ENCODE data around the gene PCDHGB1.
"Not testable (repeated sequence)": the region's sequence is repeated elsewhere in the genome, so short reads cannot be mapped to it uniquely, and the experiment has no call there.

The PCDHGB1 gene

DNA sequence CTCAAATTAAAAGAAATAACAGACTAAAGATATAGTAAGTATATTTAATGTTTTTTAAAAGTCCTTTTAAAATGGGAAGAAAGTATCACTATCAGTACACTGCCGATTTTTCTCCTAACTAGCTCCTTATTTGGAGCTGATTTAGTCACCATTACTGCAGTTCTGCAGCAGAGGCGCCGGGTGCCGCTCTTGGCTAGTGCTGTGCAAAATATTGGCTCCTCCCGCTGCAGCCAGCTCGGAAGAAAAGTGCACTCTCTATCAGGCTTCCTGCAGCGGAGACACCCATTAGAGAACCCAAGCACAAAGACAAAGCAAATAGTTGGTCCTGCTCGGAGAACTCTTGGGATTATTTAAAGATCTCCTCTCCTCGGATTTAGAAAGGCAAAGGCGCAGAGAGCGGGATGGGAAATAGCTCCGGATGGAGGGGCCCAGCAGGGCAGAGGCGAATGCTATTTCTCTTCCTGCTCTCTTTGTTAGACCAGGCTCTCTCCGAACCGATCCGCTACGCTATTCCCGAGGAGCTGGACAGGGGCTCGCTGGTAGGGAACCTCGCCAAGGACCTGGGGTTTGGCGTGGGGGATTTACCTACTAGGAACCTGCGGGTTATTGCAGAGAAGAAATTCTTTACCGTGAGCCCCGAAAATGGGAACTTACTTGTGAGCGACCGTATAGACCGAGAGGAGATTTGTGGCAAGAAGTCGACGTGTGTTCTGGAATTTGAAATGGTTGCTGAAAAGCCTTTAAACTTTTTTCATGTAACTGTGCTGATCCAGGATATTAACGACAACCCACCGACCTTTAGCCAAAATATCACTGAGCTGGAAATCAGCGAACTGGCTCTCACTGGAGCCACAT is 20.3 kb downstream of the PCDHGB1 start, which contains the start of gene PCDHGB3:
Gene PCDHGB3 (plus strand): TSS at position 249 of the 855 bp plus-strand sequence. CDS start 153 bp downstream, at position 402.
- Histone ChIP-seq H3K27ac (ENCODE audit: low read depth, low read length) (no peak within 1 kb of the TSS), H3K9me3 (ENCODE audit: control insufficient read depth, insufficient read depth, low read depth, low read length) (peaks cover 57% of the 10 kb centered on the region), H3K4me3 (ENCODE audit: low read depth, low read length) (peak within 1 kb of the TSS; percentile 21), H3K27me3 (ENCODE audit: control insufficient read depth, insufficient read depth, low read length) (no peaks in the 10 kb centered on the region), H3K9ac (ENCODE audit: low read length) (no peak within 1 kb of the TSS), H3K4me1 (ENCODE audit: control insufficient read depth, insufficient read depth, low read length) (no peaks in the 10 kb centered on the region), H3K36me3 (ENCODE audit: control insufficient read depth, insufficient read depth, low read length) (no peaks in the 10 kb centered on the region; the same call in 1 of the 2 replicates)

- no peak overlapping the region for H3K9ac ChIP-seq (ENCODE audit: low read length)
- no peaks in the 10 kb centered on the region for H3K36me3 ChIP-seq (ENCODE audit: control insufficient read depth, insufficient read depth, low read length)
- H3K27me3 ChIP-seq (ENCODE audit: control insufficient read depth, insufficient read depth, low read length), result no peaks in the 10 kb centered on the region
- H3K4me1 ChIP-seq (ENCODE audit: control insufficient read depth, insufficient read depth, low read length), result no peaks in the 10 kb centered on the region
- no peak overlapping the region for H3K4me3 ChIP-seq (ENCODE audit: low read depth, low read length)
- H3K9me3 ChIP-seq (ENCODE audit: control insufficient read depth, insufficient read depth, low read depth, low read length), result peaks cover 55% of the 10 kb centered on the region
- no peak overlapping the region for H3K27ac ChIP-seq (ENCODE audit: low read depth, low read length)
Measured at GRCh38 chr5:141371572-141372475, 21.9 kb downstream of the PCDHGB1 start.

- H3K36me3 ChIP-seq (ENCODE audit: control insufficient read depth, insufficient read depth, low read length), result no peaks in the 10 kb centered on the region
- no peak within 1 kb of the TSS for H3K27ac ChIP-seq (ENCODE audit: low read depth, low read length)
- H3K9me3 ChIP-seq (ENCODE audit: control insufficient read depth, insufficient read depth, low read depth, low read length), result peaks cover 57% of the 10 kb centered on the region
Measured at GRCh38 chr5:141373673-141374317, 23.9 kb downstream of the PCDHGB1 start, which contains the start of gene PCDHGA6. PCDHGA6 (plus strand) TSS chr5:141373891; CDS start chr5:141374084, 193 bp downstream.

DNA sequence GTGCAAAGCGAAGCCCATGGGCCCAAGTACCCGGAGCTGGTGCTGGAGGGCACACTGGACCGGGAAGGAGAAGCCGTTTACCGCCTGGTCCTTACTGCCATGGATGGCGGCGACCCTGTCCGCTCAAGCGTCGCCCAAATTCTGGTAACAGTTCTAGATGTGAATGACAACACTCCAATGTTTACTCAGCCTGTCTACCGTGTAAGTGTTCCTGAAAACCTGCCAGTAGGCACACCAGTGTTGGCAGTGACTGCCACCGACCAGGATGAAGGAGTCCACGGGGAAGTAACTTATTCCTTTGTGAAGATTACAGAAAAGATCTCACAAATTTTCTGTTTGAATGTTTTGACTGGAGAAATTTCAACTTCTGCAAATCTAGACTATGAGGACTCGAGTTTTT is 24.7 kb downstream of the PCDHGB1 start:
- Histone ChIP-seq H3K27me3 (ENCODE audit: control insufficient read depth, insufficient read depth, low read length) (no peaks in the 10 kb centered on the region), H3K4me1 (ENCODE audit: control insufficient read depth, insufficient read depth, low read length) (no peaks in the 10 kb centered on the region), H3K36me3 (ENCODE audit: control insufficient read depth, insufficient read depth, low read length) (no peaks in the 10 kb centered on the region), H3K9me3 (ENCODE audit: control insufficient read depth, insufficient read depth, low read depth, low read length) (peaks cover 55% of the 10 kb centered on the region), H3K9ac (ENCODE audit: low read length) (no peak overlapping the region), H3K27ac (ENCODE audit: low read depth, low read length) (no peak overlapping the region), H3K4me3 (ENCODE audit: low read depth, low read length) (no peak overlapping the region)

More at GRCh38 chr5:141373673-141374317, 23.9 kb downstream of the PCDHGB1 start, which contains the start of gene PCDHGA6:
- Histone ChIP-seq H3K4me3 (ENCODE audit: low read depth, low read length) (peak within 1 kb of the TSS; percentile 18; the same call in 1 of the 2 replicates), H3K27me3 (ENCODE audit: control insufficient read depth, insufficient read depth, low read length) (no peaks in the 10 kb centered on the region), H3K9ac (ENCODE audit: low read length) (no peak within 1 kb of the TSS), H3K4me1 (ENCODE audit: control insufficient read depth, insufficient read depth, low read length) (no peaks in the 10 kb centered on the region)

- not testable (repeated sequence) for H3K36me3 ChIP-seq (ENCODE audit: control insufficient read depth, insufficient read depth, low read length); H3K27ac ChIP-seq (ENCODE audit: low read depth, low read length); H3K9ac ChIP-seq (ENCODE audit: low read length); H3K4me1 ChIP-seq (ENCODE audit: control insufficient read depth, insufficient read depth, low read length); H3K27me3 ChIP-seq (ENCODE audit: control insufficient read depth, insufficient read depth, low read length); H3K4me3 ChIP-seq (ENCODE audit: low read depth, low read length)
- H3K9me3 ChIP-seq (ENCODE audit: control insufficient read depth, insufficient read depth, low read depth, low read length), result peaks cover 50% of the 10 kb centered on the region
Measured at GRCh38 chr5:141375444-141376155, 25.7 kb downstream of the PCDHGB1 start.

DNA sequence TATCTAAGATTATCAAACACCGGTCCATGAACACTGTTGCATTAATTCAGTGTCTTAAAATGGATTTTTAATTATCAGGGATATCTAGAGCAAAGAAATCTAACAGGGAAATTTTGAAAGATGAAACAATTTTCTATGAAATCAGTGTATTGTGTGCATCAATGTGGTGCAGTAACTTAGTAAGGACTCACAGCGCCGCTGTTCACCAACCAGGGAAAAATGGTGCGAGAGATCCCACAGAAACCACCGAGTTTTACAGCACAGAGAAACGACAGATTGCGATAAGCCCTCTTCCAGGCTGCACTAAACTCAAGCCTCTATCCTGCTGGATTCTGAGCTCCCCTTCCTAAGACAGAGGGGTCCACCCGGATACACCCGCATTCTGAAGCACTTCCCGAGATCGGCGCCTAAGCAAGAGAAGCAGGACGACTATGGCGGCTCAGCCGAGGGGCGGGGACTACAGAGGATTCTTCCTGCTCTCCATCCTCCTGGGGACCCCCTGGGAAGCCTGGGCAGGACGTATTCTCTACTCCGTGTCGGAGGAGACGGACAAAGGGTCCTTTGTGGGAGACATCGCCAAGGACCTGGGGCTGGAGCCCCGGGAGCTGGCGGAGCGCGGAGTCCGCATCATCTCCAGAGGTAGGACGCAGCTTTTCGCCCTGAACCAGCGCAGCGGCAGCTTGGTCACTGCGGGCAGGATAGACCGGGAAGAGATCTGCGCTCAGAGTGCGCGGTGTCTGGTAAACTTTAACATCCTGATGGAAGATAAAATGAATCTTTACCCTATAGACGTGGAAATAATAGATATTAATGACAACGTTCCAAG is 32.8 kb downstream of the PCDHGB1 start, which contains the start of gene PCDHGA7:
Gene PCDHGA7 (plus strand): TSS at position 274 of the 826 bp plus-strand sequence. CDS start 158 bp downstream, at position 432.
- peaks cover 32% of the 10 kb centered on the region for H3K9me3 ChIP-seq (ENCODE audit: control insufficient read depth, insufficient read depth, low read depth, low read length)
- H3K9ac ChIP-seq (ENCODE audit: low read length), result peak within 1 kb of the TSS; percentile 54
- peaks cover 12% of the 10 kb centered on the region for H3K27me3 ChIP-seq (ENCODE audit: control insufficient read depth, insufficient read depth, low read length)
- peak within 1 kb of the TSS; percentile 71 for H3K4me3 ChIP-seq (ENCODE audit: low read depth, low read length)
- no peaks in the 10 kb centered on the region for H3K36me3 ChIP-seq (ENCODE audit: control insufficient read depth, insufficient read depth, low read length)
- H3K4me1 ChIP-seq (ENCODE audit: control insufficient read depth, insufficient read depth, low read length), result no peaks in the 10 kb centered on the region
- H3K27ac ChIP-seq (ENCODE audit: low read depth, low read length), result no peak within 1 kb of the TSS

DNA sequence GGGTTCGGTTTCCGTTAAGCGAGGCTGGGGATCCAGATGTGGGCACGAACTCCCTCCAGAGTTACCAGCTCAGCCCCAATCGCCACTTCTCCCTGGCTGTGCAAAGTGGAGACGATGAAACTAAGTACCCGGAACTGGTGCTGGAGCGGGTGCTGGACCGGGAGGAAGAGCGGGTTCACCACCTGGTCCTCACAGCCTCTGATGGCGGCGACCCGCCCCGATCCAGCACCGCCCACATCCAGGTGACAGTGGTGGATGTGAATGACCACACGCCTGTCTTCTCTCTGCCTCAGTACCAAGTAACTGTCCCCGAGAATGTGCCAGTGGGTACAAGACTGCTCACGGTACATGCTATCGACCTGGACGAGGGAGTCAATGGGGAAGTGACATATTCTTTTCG is 33.4 kb downstream of the PCDHGB1 start:
- no peak overlapping the region for H3K27ac ChIP-seq (ENCODE audit: low read depth, low read length)
- H3K9me3 ChIP-seq (ENCODE audit: control insufficient read depth, insufficient read depth, low read depth, low read length), result peaks cover 34% of the 10 kb centered on the region
- peaks cover 1% of the 10 kb centered on the region; the same call in 1 of the 2 replicates for H3K36me3 ChIP-seq (ENCODE audit: control insufficient read depth, insufficient read depth, low read length)
- peak overlapping the region; percentile 71 for H3K4me3 ChIP-seq (ENCODE audit: low read depth, low read length)
- peaks cover 16% of the 10 kb centered on the region for H3K27me3 ChIP-seq (ENCODE audit: control insufficient read depth, insufficient read depth, low read length)
- no peaks in the 10 kb centered on the region for H3K4me1 ChIP-seq (ENCODE audit: control insufficient read depth, insufficient read depth, low read length)
- no peak overlapping the region for H3K9ac ChIP-seq (ENCODE audit: low read length)

- no peak overlapping the region for H3K9ac ChIP-seq (ENCODE audit: low read length)
Measured at GRCh38 chr5:141384471-141385267, 34.8 kb downstream of the PCDHGB1 start.

More at GRCh38 chr5:141384471-141385267, 34.8 kb downstream of the PCDHGB1 start:
- Histone ChIP-seq H3K27ac (ENCODE audit: low read depth, low read length) (no peak overlapping the region), H3K27me3 (ENCODE audit: control insufficient read depth, insufficient read depth, low read length) (peaks cover 19% of the 10 kb centered on the region), H3K9me3 (ENCODE audit: control insufficient read depth, insufficient read depth, low read depth, low read length) (peaks cover 48% of the 10 kb centered on the region), H3K36me3 (ENCODE audit: control insufficient read depth, insufficient read depth, low read length) (peaks cover 6% of the 10 kb centered on the region; the same call in 1 of the 2 replicates), H3K4me3 (ENCODE audit: low read depth, low read length) (no peak overlapping the region), H3K4me1 (ENCODE audit: control insufficient read depth, insufficient read depth, low read length) (no peaks in the 10 kb centered on the region)
